Measurements from ENCODE around the gene TTC7B.

The TTC7B gene

GRCh38 chr14:90692826-90693225, 123.4 kb downstream of the TTC7B start:
- in situ Hi-C loops (cut with HindIII; ENCODE audit: low sequenced_read_pairs) = no loop called here
- no peak for DNase-seq (ENCODE audit: low read depth)
- no peak overlapping the region for H3K4me3 ChIP-seq (ENCODE audit: low read depth, low read length)
- TF ChIP-seq CTCF (IDR thresholded peaks at IDR 0.05; ENCODE audit: low read depth, low read length, missing control alignments) = no peak

- DNase-seq (ENCODE audit: low read depth) = no peak
- H3K4me3 ChIP-seq (ENCODE audit: low read depth, low read length) = no peak overlapping the region
- TF ChIP-seq CTCF (IDR thresholded peaks at IDR 0.05; ENCODE audit: low read depth, low read length, missing control alignments) = no peak
- in situ Hi-C loops (cut with HindIII; ENCODE audit: low sequenced_read_pairs) = no loop called here
Observed at GRCh38 chr14:90692061-90692460, 124.2 kb downstream of the TTC7B start.

GRCh38 chr14:90691627-90692026, 124.6 kb downstream of the TTC7B start:
- TF ChIP-seq CTCF (IDR thresholded peaks at IDR 0.05; ENCODE audit: low read depth, low read length, missing control alignments) = no peak
- no peak for DNase-seq (ENCODE audit: low read depth)
- in situ Hi-C loops (cut with HindIII; ENCODE audit: low sequenced_read_pairs) = no loop called here
- H3K4me3 ChIP-seq (ENCODE audit: low read depth, low read length) = no peak overlapping the region

GRCh38 chr14:90687680-90688079, 128.6 kb downstream of the TTC7B start:
- H3K4me3 ChIP-seq (ENCODE audit: low read depth, low read length) = no peak overlapping the region
- TF ChIP-seq CTCF (IDR thresholded peaks at IDR 0.05; ENCODE audit: low read depth, low read length, missing control alignments) = no peak
- in situ Hi-C loops (cut with HindIII; ENCODE audit: low sequenced_read_pairs) = no loop called here
- DNase-seq (ENCODE audit: low read depth) = no peak

GRCh38 chr14:90682615-90683014, 133.6 kb downstream of the TTC7B start:
- no peak for DNase-seq (ENCODE audit: low read depth)
- TF ChIP-seq CTCF (IDR thresholded peaks at IDR 0.05; ENCODE audit: low read depth, low read length, missing control alignments) = no peak
- H3K4me3 ChIP-seq (ENCODE audit: low read depth, low read length) = no peak overlapping the region
- in situ Hi-C loops (cut with HindIII; ENCODE audit: low sequenced_read_pairs) = no loop called here

GRCh38 chr14:90681929-90682328, 134.3 kb downstream of the TTC7B start:
- DNase-seq (ENCODE audit: low read depth) = no peak
- in situ Hi-C loops (cut with HindIII; ENCODE audit: low sequenced_read_pairs) = no loop called here
- TF ChIP-seq CTCF (IDR thresholded peaks at IDR 0.05; ENCODE audit: low read depth, low read length, missing control alignments) = no peak
- no peak overlapping the region for H3K4me3 ChIP-seq (ENCODE audit: low read depth, low read length)

GRCh38 chr14:90678846-90679362, 137.3 kb downstream of the TTC7B start:
- in situ Hi-C loops (cut with HindIII; ENCODE audit: low sequenced_read_pairs) = no loop called here
- DNase-seq (ENCODE audit: low read depth) = no peak
- TF ChIP-seq CTCF (IDR thresholded peaks at IDR 0.05; ENCODE audit: low read depth, low read length, missing control alignments) = no peak
- H3K4me3 ChIP-seq (ENCODE audit: low read depth, low read length) = no peak overlapping the region
